GM12891 (cell line): ENCODE data around the gene HNRNPU.

Source experiments
- POLR2A ChIP-seq: IDR thresholded peaks from 2 replicates; pipeline ENCODE4 v1.6.1; 2011; ENCODE audit warnings: low read depth, low read length, control low read depth
- POLR2AphosphoS5 ChIP-seq: IDR thresholded peaks from 2 replicates; pipeline ENCODE4 v1.6.1; 2011; ENCODE audit warnings: low read depth, low read length, control low read depth
- SPI1 ChIP-seq: IDR thresholded peaks from 2 replicates; pipeline ENCODE4 v1.6.1; 2011; ENCODE audit warnings: low read depth, low read length, control low read depth
- TAF1 ChIP-seq: IDR thresholded peaks from 2 replicates; pipeline ENCODE4 v1.6.1; 2011; ENCODE audit warnings: low read depth, low read length, control low read depth

DNA sequence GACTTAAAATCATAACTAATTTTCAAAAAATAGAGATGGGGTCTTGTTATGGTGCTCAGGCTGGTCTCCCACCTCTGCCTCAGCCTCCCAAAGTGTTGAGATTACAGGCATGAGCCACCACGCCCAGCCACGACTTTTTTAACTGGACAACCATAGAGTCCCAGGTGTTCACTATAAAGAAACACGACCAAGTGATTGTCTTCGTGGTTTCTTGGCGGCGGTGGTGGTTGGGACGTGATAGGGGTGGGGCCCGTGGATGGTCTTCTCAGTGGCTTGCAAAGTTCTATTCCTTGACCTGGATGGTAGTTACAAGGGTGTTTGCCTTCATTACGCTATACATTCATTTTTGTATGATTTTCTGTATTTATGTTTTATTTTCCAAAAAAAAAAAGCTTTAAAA, 63.5 kb downstream of the HNRNPU start:
- TF ChIP-seq POLR2A (no peak), TAF1 (no peak), SPI1 (no peak), POLR2AphosphoS5 (no peak)
